Measurements from ENCODE around the gene HOXD8. TPM values are rescaled to one million over a fixed set of nuclear protein-coding genes. Genes with fewer than 3 reads are reported as not detected.

Gene HOXD8
- polyA plus RNA-seq, 1 of the 3 experiments (the other 2 are of a cell fraction), result 6.4 TPM

- TF ChIP-seq EZH2phosphoT487 (IDR thresholded peaks at IDR 0.05; ENCODE audit: borderline replicate concordance, low read depth) (peak; percentile 77; the same call in 1 of the 2 replicates), POLR2AphosphoS5 (IDR thresholded peaks at IDR 0.05; ENCODE audit: low read depth, low read length) (no peak)
Measured at GRCh38 chr2:176088048-176088936, 41.2 kb upstream of the HOXD8 start (continued).

GRCh38 chr2:176088937-176089842, 40.3 kb upstream of the HOXD8 start:
- H3K36me3 ChIP-seq (replicated peaks in 1 of 2; ENCODE audit: control insufficient read depth in 1 of 2, insufficient read depth in 2 of 2, low read length in 1 of 2), result no peaks in the 10 kb centered on the region
- H3K4me3 ChIP-seq (ENCODE audit: low read depth in 2 of 2, low read length in 1 of 2), result no peak overlapping the region
- no peak overlapping the region for H3K9ac ChIP-seq
- TF ChIP-seq, protein P1, sequence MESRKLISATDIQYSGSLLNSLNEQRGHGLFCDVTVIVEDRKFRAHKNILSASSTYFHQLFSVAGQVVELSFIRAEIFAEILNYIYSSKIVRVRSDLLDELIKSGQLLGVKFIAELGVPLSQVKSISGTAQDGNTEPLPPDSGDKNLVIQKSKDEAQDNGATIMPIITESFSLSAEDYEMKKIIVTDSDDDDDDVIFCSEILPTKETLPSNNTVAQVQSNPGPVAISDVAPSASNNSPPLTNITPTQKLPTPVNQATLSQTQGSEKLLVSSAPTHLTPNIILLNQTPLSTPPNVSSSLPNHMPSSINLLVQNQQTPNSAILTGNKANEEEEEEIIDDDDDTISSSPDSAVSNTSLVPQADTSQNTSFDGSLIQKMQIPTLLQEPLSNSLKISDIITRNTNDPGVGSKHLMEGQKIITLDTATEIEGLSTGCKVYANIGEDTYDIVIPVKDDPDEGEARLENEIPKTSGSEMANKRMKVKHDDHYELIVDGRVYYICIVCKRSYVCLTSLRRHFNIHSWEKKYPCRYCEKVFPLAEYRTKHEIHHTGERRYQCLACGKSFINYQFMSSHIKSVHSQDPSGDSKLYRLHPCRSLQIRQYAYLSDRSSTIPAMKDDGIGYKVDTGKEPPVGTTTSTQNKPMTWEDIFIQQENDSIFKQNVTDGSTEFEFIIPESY (IDR thresholded peaks at IDR 0.05; ENCODE audit: borderline replicate concordance, low read depth), result no peak
- TF ChIP-seq FOXM1 (IDR thresholded peaks at IDR 0.05; ENCODE audit: low read depth), result no peak
- TF ChIP-seq SMC3 (IDR thresholded peaks at IDR 0.05; ENCODE audit: low read depth, low read length), result no peak
- TF ChIP-seq, protein P2, sequence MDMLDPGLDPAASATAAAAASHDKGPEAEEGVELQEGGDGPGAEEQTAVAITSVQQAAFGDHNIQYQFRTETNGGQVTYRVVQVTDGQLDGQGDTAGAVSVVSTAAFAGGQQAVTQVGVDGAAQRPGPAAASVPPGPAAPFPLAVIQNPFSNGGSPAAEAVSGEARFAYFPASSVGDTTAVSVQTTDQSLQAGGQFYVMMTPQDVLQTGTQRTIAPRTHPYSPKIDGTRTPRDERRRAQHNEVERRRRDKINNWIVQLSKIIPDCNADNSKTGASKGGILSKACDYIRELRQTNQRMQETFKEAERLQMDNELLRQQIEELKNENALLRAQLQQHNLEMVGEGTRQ (IDR thresholded peaks at IDR 0.05; ENCODE audit: borderline replicate concordance, low read depth, low read length), result no peak
- TF ChIP-seq MXI1 (IDR thresholded peaks at IDR 0.05; ENCODE audit: low read depth, low read length), result no peak
- no peak for TF ChIP-seq RAD21 (IDR thresholded peaks at IDR 0.05; ENCODE audit: low read length)
- POLR2A ChIA-PET, result no interaction called here
- H3K9me2 ChIP-seq, result no peaks in the 10 kb centered on the region
- H3K27me3 ChIP-seq (ENCODE audit: insufficient read depth), result peaks cover 95% of the 10 kb centered on the region
- DNase-seq, result no peak
- CTCF ChIA-PET, result interaction anchor here (0.6 to 13.5 kb wide), 35 partner anchors 9 to 1395 kb away, joined by 3 to 264 read pairs (median 5); partner anchors contain the start of genes HOXD10, HOXD11 and HOXD12
- no peak overlapping the region for H3K27ac ChIP-seq (ENCODE audit: low read depth in 2 of 2, low read length in 1 of 2)
- no peaks in the 10 kb centered on the region for H3F3A ChIP-seq (replicated peaks; ENCODE audit: insufficient read depth)
- peaks cover 0 to 25% of the 10 kb centered on the region in 2 experiments; a peak in 1 of 4 replicates for H3K4me1 ChIP-seq (ENCODE audit: control insufficient read depth in 1 of 2, insufficient read depth in 2 of 2, low read depth in 1 of 2, low read length in 1 of 2)
- 22% methylated on average over 6 of the region's 6 CpGs for WGBS (ENCODE audit: low lambda C conversion rate)
- 0 out of 2 replicates have a peak, but pooled peaks cover 3% of the 10 kb centered on the region for H4K20me1 ChIP-seq (ENCODE audit: insufficient read depth)
- no peaks in the 10 kb centered on the region for H3K9me3 ChIP-seq
- H3K79me2 ChIP-seq (ENCODE audit: insufficient read depth), result no peaks in the 10 kb centered on the region
- no peak overlapping the region for H3K4me2 ChIP-seq
- H2AFZ ChIP-seq (ENCODE audit: low read depth), result no peak overlapping the region

Measured in SK-N-SH (cell line).